Ureter (tissue), 1 donor: Measurements from ENCODE around the gene PPP1R18. TPM values are rescaled to one million over a fixed set of nuclear protein-coding genes. Genes with fewer than 3 reads are reported as not detected.
"Not testable (repeated sequence)": the region's sequence is repeated elsewhere in the genome, so short reads cannot be mapped to it uniquely, and the experiment has no call there.

Experiments
- DNase-seq: peaks from one replicate; pipeline ENCODE4 v3.0.0-alpha.2; 2020; ENCODE audit warnings: low spot score
- total RNA-seq: library from RNA; stranded (reverse); gene quantifications from one replicate; pipeline ENCODE4 v1.2.4, GENCODE V29; 2023
- donor health status: DM: yes; HTN: yes; CAD: no.

Gene PPP1R18
- total RNA-seq, 1 donor from 2014 or later, result 31.5 TPM

- DNase-seq, result not testable (repeated sequence)
Observed at GRCh38 chr6:30666300-30666699, 20.1 kb downstream of the PPP1R18 start.

GRCh38 chr6:30664994-30665767 is 21.3 kb downstream of the PPP1R18 start:
- no peak for DNase-seq

- DNase-seq, result not testable (repeated sequence)
Observed at GRCh38 chr6:30657922-30658321, 28.5 kb downstream of the PPP1R18 start.

- DNase-seq, result no peak
Observed at GRCh38 chr6:30657454-30657853, 29.0 kb downstream of the PPP1R18 start.

- DNase-seq, result no peak
Observed at GRCh38 chr6:30656513-30656912, 29.9 kb downstream of the PPP1R18 start.

GRCh38 chr6:30655743-30656094 is 30.7 kb downstream of the PPP1R18 start:
- no peak for DNase-seq

GRCh38 chr6:30654798-30655742 is 31.4 kb downstream of the PPP1R18 start:
- no peak for DNase-seq

- no peak for DNase-seq
Observed at GRCh38 chr6:30651143-30651542, 35.3 kb downstream of the PPP1R18 start.

- DNase-seq, result peak; percentile 77
Observed at GRCh38 chr6:30647242-30648116, 39.0 kb downstream of the PPP1R18 start.

GRCh38 chr6:30646450-30647241 is 39.8 kb downstream of the PPP1R18 start, which contains the start of gene C6orf136:
TSS of gene C6orf136 (plus strand) at chr6:30647133. CDS start at chr6:30647232, 99 bp downstream.
- peak; percentile 91 for DNase-seq

- no peak for DNase-seq
Observed at GRCh38 chr6:30645989-30646388, 40.5 kb downstream of the PPP1R18 start.

- DNase-seq, result no peak
Observed at GRCh38 chr6:30644769-30645168, 41.7 kb downstream of the PPP1R18 start.

GRCh38 chr6:30643656-30644055 is 42.8 kb downstream of the PPP1R18 start:
- DNase-seq, result no peak

- DNase-seq, result no peak
Observed at GRCh38 chr6:30641048-30641447, 45.4 kb downstream of the PPP1R18 start.

GRCh38 chr6:30640481-30640880 is 46.0 kb downstream of the PPP1R18 start:
- no peak for DNase-seq

GRCh38 chr6:30635834-30636233 is 50.6 kb downstream of the PPP1R18 start:
- no peak for DNase-seq

GRCh38 chr6:30626484-30627366 is 59.7 kb downstream of the PPP1R18 start, which contains the start of gene ATAT1:
TSS of gene ATAT1 (plus strand) at chr6:30626874.
- peak; percentile 94 for DNase-seq
